Neural cell (in vitro differentiated cells): ENCODE data around the gene CHRNB4. TPM values are rescaled to one million over a fixed set of nuclear protein-coding genes. Genes with fewer than 3 reads are reported as not detected.
"Not testable (repeated sequence)": the region's sequence is repeated elsewhere in the genome, so short reads cannot be mapped to it uniquely, and the experiment has no call there.

Experiments
- H2AFZ ChIP-seq: fragments of 200-600, 300-800 bp; sonication (generic), shearing (Covaris generic); 2 replicates; pipeline ENCODE4 v1.6.0; 2014; ENCODE audit warnings: low read depth, mild to moderate bottlenecking, antibody characterized with exemption, low read length, moderate library complexity
- H3F3A ChIP-seq: fragments of 200-600 bp; shearing (Covaris generic); 2 replicates; pipeline ENCODE4 v1.6.1; 2016; ENCODE audit warnings: mild to moderate bottlenecking, moderate library complexity, mixed read lengths, antibody characterized with exemption, low read length; ENCODE audit not compliant: insufficient read depth, poor library complexity, severe bottlenecking
- H3K27ac ChIP-seq: fragments of 200-600, 300-800 bp; sonication (generic), shearing (Covaris generic); 2 replicates; pipeline ENCODE4 v1.5.1; 2014; ENCODE audit warnings: mild to moderate bottlenecking, low read length, moderate library complexity
- H3K27me3 ChIP-seq: fragments of 300-800, 200-600 bp; sonication (generic), shearing (Covaris generic); 2 replicates; pipeline ENCODE4 v1.6.0; 2014; ENCODE audit warnings: mild to moderate bottlenecking, low read depth, low read length, moderate library complexity; ENCODE audit not compliant: insufficient read depth
- H3K36me3 ChIP-seq: fragments of 300-800, 200-600 bp; sonication (generic), shearing (Covaris generic); 2 replicates; pipeline ENCODE4 v1.5.1; 2014; ENCODE audit warnings: mild to moderate bottlenecking, antibody characterized with exemption, low read length, moderate library complexity; ENCODE audit not compliant: insufficient read depth
- H3K4me2 ChIP-seq: fragments of 300-800, 200-600 bp; sonication (generic), shearing (Covaris generic); 2 replicates; pipeline ENCODE4 v1.6.0; 2014; ENCODE audit warnings: mild to moderate bottlenecking, low read length
- H3K4me3 ChIP-seq: fragments of 300-800, 200-600 bp; sonication (generic), shearing (Covaris generic); 2 replicates; pipeline ENCODE4 v1.5.1; 2014; ENCODE audit warnings: mild to moderate bottlenecking, low read length, moderate library complexity
- H3K79me2 ChIP-seq: fragments of 200-600 bp; shearing (Covaris generic); replicated peaks from 2 replicates; pipeline ENCODE4 v1.6.0; 2014; ENCODE audit warnings: mild to moderate bottlenecking, low read length, moderate library complexity; ENCODE audit not compliant: insufficient read depth
- H3K9ac ChIP-seq: fragments of 300-800, 200-600 bp; sonication (generic), shearing (Covaris generic); 2 replicates; pipeline ENCODE4 v1.6.1; 2016; ENCODE audit warnings: mild to moderate bottlenecking, low read length, mixed read lengths
- H3K9me2 ChIP-seq: fragments of 200-600 bp; shearing (Covaris generic); 2 replicates; pipeline ENCODE4 v1.6.1; 2016; ENCODE audit warnings: mild to moderate bottlenecking, low read length, mixed read lengths; ENCODE audit not compliant: insufficient read depth
- H3K9me3 ChIP-seq: fragments of 200-600, 300-800 bp; sonication (generic), shearing (Covaris generic); 2 replicates; pipeline ENCODE4 v1.6.1; 2016; ENCODE audit warnings: mild to moderate bottlenecking, mixed run types, low read length, moderate library complexity, mixed read lengths
- H4K20me1 ChIP-seq: fragments of 200-600 bp; shearing (Covaris generic); 2 replicates; pipeline ENCODE4 v1.6.1; 2016; ENCODE audit warnings: mild to moderate bottlenecking, mixed run types; ENCODE audit not compliant: insufficient read depth
- CTCF ChIP-seq: fragments of 450-650 bp; IDR thresholded peaks from 2 replicates; pipeline ENCODE4 v1.5.1; 2014; ENCODE audit warnings: antibody characterized with exemption, mild to moderate bottlenecking, moderate library complexity; ENCODE audit not compliant: poor library complexity, severe bottlenecking
- EP300 ChIP-seq: fragments of 450-650 bp; conservative IDR thresholded peaks from 2 replicates; pipeline ENCODE4 v1.6.1; 2014; ENCODE audit warnings: antibody characterized with exemption, mild to moderate bottlenecking, moderate library complexity; ENCODE audit not compliant: poor library complexity, severe bottlenecking
- EZH2 ChIP-seq: fragments of 200-600, 300-800 bp; shearing (Covaris generic), sonication (generic); IDR thresholded peaks from 2 replicates; pipeline ENCODE4 v1.6.1; 2014; ENCODE audit warnings: antibody characterized with exemption, low read length, borderline replicate concordance, mild to moderate bottlenecking; ENCODE audit not compliant: insufficient read depth, poor library complexity, severe bottlenecking
- MXI1 ChIP-seq: fragments of 450-650 bp; conservative IDR thresholded peaks from 2 replicates; pipeline ENCODE4 v1.6.1; 2014; ENCODE audit warnings: antibody characterized with exemption, mild to moderate bottlenecking; ENCODE audit not compliant: poor library complexity, severe bottlenecking
- POLR2AphosphoS5 ChIP-seq: IDR thresholded peaks from 2 replicates; pipeline ENCODE4 v1.6.1; 2012
- RAD21 ChIP-seq: fragments of 450-650 bp; conservative IDR thresholded peaks from 2 replicates; pipeline ENCODE4 v1.6.1; 2014; ENCODE audit warnings: antibody characterized with exemption, mild to moderate bottlenecking, moderate library complexity
- REST ChIP-seq: IDR thresholded peaks from 2 replicates; pipeline ENCODE4 v1.6.1; 2012; ENCODE audit warnings: borderline replicate concordance
- SMC3 ChIP-seq: fragments of 450-650 bp; conservative IDR thresholded peaks from 2 replicates; pipeline ENCODE4 v1.6.1; 2014; ENCODE audit warnings: antibody characterized with exemption, mild to moderate bottlenecking, moderate library complexity; ENCODE audit not compliant: poor library complexity
- TAF1 ChIP-seq: IDR thresholded peaks from 2 replicates; pipeline ENCODE4 v1.6.1; 2012; ENCODE audit warnings: low read depth
- polyA plus RNA-seq: library from polyadenylated mRNA; depleted of rRNA; stranded (reverse); fragments of >200 nt; gene quantifications from 2 replicates; pipeline ENCODE4 v1.2.3, GENCODE V29; 2014

Gene CHRNB4
- polyA plus RNA-seq, 1 donor from 2014 or later = not detected

- Histone ChIP-seq H3K27ac (no peak overlapping the region), H3K27me3 (peaks cover 4% of the 10 kb centered on the region), H3K9ac (no peak overlapping the region), H3K9me3 (no peaks in the 10 kb centered on the region), H3F3A (no peaks in the 10 kb centered on the region), H3K36me3 (no peaks in the 10 kb centered on the region), H3K4me2 (no peak overlapping the region), H2AFZ (no peak overlapping the region), H4K20me1 (no peaks in the 10 kb centered on the region), H3K79me2 (no peaks in the 10 kb centered on the region), H3K4me3 (no peak overlapping the region), H3K9me2 (no peaks in the 10 kb centered on the region)
- TF ChIP-seq POLR2AphosphoS5 = no peak
- no peak for TF ChIP-seq CTCF
- no peak for TF ChIP-seq MXI1
- no peak for TF ChIP-seq RAD21
- no peak for TF ChIP-seq EZH2
- TF ChIP-seq REST = no peak
- no peak for TF ChIP-seq SMC3
- no peak for TF ChIP-seq EP300
- no peak for TF ChIP-seq TAF1
These were observed 27.0 kb downstream of the CHRNB4 start for GRCh38 chr15:78614021-78614420.

DNA sequence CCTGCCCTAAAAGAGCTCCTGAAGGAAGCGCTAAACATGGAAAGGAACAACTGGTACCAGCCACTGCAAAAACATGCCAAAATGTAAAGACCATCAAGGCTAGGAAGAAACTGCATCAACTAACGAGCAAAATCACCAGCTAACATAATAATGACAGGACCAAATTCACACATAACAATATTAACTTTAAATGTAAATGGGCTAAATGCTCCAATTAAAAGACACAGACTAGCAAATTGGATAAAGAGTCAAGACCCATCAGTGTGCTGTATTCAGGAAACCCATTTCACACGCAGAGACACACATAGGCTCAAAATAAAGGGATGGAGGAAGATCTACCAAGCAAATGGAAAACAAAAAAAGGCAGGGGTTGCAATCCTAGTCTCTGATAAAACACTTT lies 31.5 kb downstream of the CHRNB4 start:
- H3K79me2 ChIP-seq, H3K4me3 ChIP-seq, H3K9ac ChIP-seq, H3K9me2 ChIP-seq, H3F3A ChIP-seq, H3K9me3 ChIP-seq, H2AFZ ChIP-seq, H4K20me1 ChIP-seq, H3K27ac ChIP-seq, H3K36me3 ChIP-seq, H3K4me2 ChIP-seq, H3K27me3 ChIP-seq: not testable (repeated sequence)

DNA sequence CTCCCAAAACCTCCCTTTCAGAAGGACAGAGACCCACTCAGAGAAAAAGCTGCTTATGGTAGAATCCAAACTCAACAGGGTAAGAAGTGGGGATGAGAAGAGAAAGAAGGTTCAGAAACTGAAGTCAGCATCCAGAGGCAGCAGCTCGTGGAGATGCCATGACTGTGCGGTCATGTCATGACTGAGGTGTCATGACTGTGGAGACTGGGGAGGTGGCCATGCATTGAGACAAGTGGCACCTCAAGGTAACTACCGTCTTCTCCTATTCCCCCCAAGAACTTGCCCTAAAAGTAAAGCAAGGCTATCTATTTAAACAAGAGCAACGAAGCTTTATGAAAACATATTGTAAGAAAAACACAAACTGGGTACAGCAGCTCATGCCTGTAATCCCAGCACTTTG lies 35.3 kb downstream of the CHRNB4 start:
- no peak overlapping the region for H3K4me2 ChIP-seq
- H3K27ac ChIP-seq = no peak overlapping the region
- H4K20me1 ChIP-seq = no peaks in the 10 kb centered on the region
- no peaks in the 10 kb centered on the region for H3K9me2 ChIP-seq
- no peak overlapping the region for H2AFZ ChIP-seq
- no peak overlapping the region for H3K9ac ChIP-seq
- no peaks in the 10 kb centered on the region for H3K9me3 ChIP-seq
- H3K36me3 ChIP-seq = no peaks in the 10 kb centered on the region
- no peak for TF ChIP-seq EZH2
- TF ChIP-seq TAF1 = no peak
- TF ChIP-seq SMC3 = no peak
- no peak for TF ChIP-seq RAD21
- no peak for TF ChIP-seq MXI1
- TF ChIP-seq EP300 = no peak
- TF ChIP-seq POLR2AphosphoS5 = no peak
- TF ChIP-seq CTCF = no peak
- no peak for TF ChIP-seq REST
- no peaks in the 10 kb centered on the region for H3K79me2 ChIP-seq
- no peaks in the 10 kb centered on the region for H3K27me3 ChIP-seq
- H3F3A ChIP-seq = no peaks in the 10 kb centered on the region
- H3K4me3 ChIP-seq = no peak overlapping the region
